Effector CD4-positive, alpha-beta T cell (primary cell): Measurements from ENCODE around the gene PSME3.
"Not testable (repeated sequence)": the region's sequence is repeated elsewhere in the genome, so short reads cannot be mapped to it uniquely, and the experiment has no call there.

Experiments used
- DNase-seq: peaks from one replicate; pipeline ENCODE4 v3.0.0-alpha.2; 2020

PSME3 gene

GRCh38 chr17:42851371-42852240, 18.4 kb downstream of the PSME3 start:
- DNase-seq: not testable (repeated sequence)

GRCh38 chr17:42852351-42852750, 19.2 kb downstream of the PSME3 start:
- no peak for DNase-seq

- DNase-seq: no peak
These were observed 19.8 kb downstream of the PSME3 start for GRCh38 chr17:42853004-42853403.

- no peak for DNase-seq
These were observed 20.4 kb downstream of the PSME3 start for GRCh38 chr17:42853597-42853967.

DNA sequence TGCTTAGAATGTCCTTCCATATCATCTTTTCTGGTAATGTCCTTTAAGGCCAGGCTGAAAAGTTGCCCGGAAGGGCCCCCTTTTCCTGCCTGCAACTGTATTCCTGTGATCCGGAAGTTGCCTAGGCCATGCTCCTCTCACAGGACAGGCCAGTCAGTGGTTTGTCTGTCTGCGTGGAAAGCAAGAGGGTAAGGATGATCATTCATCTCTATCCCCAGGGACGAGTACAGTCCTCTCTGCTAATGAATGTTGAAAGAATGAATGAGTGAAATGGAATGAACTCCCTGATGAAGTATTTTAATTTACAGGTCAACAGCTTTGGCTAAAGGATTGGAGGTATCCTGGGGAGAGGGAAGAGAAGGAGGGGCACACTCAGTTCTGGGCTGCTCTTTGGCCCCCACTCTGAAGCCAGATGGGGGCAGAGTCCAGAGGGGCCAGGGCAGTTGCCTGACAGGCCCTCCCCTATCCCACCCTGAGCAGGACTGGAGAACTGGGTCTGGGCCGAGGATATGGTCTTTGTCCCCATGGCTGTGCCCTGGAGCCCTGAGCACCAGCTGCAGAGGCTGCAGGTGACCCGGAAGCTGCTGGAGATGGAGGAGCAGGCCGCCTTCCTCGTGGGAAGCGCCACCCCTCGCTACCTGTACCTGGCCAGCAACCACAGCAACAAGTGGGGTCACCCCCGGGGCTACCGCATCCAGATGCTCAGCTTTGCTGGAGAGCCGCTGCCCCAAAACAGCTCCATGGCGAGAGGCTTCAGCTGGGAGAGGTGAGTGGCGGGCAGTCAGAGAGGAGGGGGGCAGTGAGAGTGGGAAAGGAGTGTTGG, 21.0 kb downstream of the PSME3 start:
- no peak for DNase-seq

DNA sequence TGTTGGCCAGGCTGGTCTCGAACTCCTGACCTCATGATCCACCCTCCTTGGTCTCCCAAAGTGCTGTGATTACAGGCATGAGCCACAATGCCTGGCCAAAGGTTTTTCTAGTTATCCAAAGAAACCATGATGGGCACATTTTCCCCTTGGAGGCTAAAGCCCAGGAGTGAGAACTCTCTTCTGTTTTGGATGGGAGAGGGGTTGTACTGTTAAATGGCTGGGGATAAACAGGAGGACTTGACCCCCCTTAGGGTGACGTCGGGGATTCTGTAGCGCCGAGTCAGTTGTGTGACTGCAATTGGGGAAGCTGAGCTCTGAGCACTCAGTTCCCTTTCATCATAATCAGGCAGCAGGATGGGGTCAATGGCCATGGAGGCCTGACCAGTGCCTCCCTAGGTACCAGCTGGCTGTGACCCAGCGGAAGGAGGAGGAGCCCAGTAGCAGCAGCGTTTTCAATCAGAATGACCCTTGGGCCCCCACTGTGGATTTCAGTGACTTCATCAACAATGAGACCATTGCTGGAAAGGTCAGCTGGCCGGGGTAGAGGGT, 21.9 kb downstream of the PSME3 start:
- DNase-seq: no peak

DNA sequence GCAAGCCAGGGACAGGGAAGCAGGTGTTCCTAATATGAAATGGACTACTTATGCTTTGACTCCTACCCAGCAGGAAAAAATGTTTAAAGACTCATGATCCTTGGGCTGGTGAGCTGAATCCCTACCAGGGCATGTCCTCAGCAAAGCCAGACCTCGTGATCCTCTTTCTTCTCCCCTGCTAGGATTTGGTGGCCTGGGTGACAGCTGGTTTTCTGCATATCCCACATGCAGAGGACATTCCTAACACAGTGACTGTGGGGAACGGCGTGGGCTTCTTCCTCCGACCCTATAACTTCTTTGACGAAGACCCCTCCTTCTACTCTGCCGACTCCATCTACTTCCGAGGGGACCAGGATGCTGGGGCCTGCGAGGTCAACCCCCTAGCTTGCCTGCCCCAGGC, 22.9 kb downstream of the PSME3 start:
- DNase-seq: not testable (repeated sequence)

- not testable (repeated sequence) for DNase-seq
These were observed 23.3 kb downstream of the PSME3 start for GRCh38 chr17:42856516-42856915.

DNA sequence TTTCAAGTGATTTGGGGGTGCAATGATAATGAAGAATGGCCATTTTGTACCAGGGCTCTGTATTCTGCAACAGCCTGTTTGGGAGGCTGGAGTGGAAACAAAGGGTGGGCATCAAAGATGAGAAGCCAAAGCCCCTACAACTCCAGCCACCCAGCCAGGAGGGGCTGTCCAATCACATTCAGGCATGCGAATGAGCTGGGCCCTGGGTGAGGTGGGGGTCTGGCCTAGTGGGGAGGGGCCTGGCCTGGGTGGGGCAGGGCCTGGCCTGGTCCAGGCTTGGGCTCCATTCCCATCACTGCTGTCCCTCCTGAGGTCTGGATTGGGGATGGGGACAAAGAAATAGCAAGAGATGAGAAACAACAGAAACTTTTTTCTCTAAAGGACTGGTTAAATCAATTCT, 24.2 kb downstream of the PSME3 start:
- DNase-seq: no peak

- no peak for DNase-seq
These were observed 32.5 kb downstream of the PSME3 start for GRCh38 chr17:42865638-42866094.

- DNase-seq: no peak
These were observed 33.0 kb downstream of the PSME3 start for GRCh38 chr17:42866216-42866615.

- no peak for DNase-seq
These were observed 33.7 kb downstream of the PSME3 start for GRCh38 chr17:42866631-42867575.

DNA sequence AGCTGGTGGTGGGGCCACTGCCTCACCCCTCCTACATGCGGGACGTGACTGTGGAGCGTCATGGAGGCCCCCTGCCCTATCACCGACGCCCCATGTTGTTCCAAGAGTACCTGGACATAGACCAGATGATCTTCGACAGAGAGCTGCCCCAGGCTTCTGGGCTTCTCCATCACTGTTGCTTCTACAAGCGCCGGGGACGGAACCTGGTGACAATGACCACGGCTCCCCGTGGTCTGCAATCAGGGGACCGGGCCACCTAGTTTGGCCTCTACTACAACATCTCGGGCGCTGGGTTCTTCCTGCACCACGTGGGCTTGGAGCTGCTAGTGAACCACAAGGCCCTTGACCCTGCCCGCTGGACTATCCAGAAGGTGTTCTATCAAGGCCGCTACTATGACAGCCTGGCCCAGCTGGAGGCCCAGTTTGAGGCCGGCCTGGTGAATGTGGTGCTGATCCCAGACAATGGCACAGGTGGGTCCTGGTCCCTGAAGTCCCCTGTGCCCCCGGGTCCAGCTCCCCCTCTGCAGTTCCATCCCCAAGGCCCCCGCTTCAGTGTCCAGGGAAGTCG, 34.6 kb downstream of the PSME3 start:
- not testable (repeated sequence) for DNase-seq

- no peak for DNase-seq
These were observed 35.1 kb downstream of the PSME3 start for GRCh38 chr17:42868338-42868737.

GRCh38 chr17:42871647-42872046, 38.5 kb downstream of the PSME3 start:
- DNase-seq: no peak

DNA sequence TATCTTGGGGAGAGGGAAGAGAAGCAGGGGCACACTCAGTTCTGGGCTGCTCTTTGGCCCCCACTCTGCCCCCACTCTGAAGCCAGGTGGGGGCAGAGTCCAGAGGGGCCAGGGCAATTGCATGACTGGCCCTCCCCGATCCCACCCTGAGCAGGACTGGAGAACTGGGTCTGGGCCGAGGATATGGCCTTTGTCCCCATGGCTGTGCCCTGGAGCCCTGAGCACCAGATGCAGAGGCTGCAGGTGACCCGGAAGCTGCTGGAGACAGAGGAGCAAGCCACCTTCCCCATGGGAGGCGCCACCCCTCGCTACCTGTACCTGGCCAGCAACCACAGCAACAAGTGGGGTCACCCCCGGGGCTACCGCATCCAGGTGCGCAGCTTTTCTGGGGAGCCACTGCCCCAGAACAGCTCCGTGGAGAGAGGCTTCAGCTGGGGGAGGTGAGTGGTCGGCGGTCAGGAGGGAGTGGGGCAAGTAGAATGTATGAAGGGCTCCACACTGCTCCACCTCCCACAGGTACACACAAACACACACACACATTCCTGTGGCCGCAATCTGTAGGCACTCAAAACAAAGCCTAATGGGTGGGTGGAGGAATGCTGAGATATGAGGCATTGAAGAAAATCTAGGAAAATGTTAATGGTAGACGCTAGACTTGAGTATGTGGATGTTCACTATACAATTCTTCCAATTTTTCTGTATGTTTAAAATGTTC, 39.2 kb downstream of the PSME3 start:
- no peak for DNase-seq

- no peak for DNase-seq
These were observed 40.1 kb downstream of the PSME3 start for GRCh38 chr17:42873315-42873714.

- not testable (repeated sequence) for DNase-seq
These were observed 40.9 kb downstream of the PSME3 start for GRCh38 chr17:42873932-42874695.

GRCh38 chr17:42877037-42877436, 43.8 kb downstream of the PSME3 start:
- DNase-seq: no peak

DNA sequence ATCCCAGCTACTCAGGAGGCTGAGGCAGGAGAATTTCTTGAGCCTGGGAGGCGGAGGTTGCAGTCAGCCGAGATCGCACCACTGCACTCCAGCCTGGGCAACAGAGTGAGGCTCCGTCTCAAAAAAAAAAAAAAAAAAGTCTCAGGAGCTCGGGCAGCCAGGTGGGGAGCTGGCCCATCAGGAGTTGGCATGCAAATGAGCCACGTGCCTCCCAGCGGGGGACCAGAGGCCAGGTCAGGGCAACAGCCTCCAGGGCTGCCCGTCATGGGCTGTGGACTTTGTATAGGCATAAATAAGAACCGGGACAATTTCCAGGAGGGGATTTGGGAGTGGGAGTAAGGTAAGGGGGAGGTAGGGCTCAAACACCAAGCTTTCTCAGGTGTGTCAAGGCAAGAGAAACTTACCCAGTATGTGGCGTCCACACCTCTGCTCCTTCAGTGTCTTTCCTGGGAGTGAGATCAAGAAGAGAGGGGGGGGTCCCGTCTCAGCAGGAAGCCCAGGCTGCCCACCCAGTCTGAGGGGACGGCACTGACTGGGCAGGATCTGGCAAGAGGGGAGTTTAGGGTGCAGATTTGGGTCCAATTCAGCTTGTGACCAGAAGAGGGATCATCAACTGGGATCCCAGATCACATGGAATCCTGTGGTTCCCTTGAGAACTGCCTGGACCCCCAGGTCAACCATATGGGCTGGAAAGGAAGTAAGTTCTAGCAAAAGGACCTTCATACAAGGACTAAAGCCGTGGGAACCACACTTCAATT, 45.1 kb downstream of the PSME3 start:
- no peak for DNase-seq
